Liver (tissue), 9 donors: ENCODE results near the gene GLI3. TPM values are rescaled to one million over a fixed set of nuclear protein-coding genes. Genes with fewer than 3 reads are reported as not detected.

Experiments
- DNase-seq: peaks from one replicate; pipeline ENCODE4 v3.0.0-alpha.2; 2017; ENCODE audit warnings: low spot score
- H3K27ac ChIP-seq, 2 donors: one replicate each; pipeline ENCODE4 v1.7.0; 2013; ENCODE audit warnings: inconsistent platforms in 2 of 2, low read length in 2 of 2, control low read depth in 1 of 2, low read depth in 1 of 2, mild to moderate bottlenecking in 1 of 2
- H3K27me3 ChIP-seq, 4 donors: one replicate each; pipeline versions ENCODE4 v1.6.1 to v1.7.0; 2013; ENCODE audit warnings: low read length in 3 of 4, inconsistent platforms in 1 of 4, mild to moderate bottlenecking in 1 of 4, moderate library complexity in 1 of 4; ENCODE audit not compliant: control insufficient read depth in 4 of 4, insufficient read depth in 4 of 4
- H3K36me3 ChIP-seq, 4 donors: one replicate each; pipeline versions ENCODE4 v1.6.1 to v1.7.0; 2013; ENCODE audit warnings: low read length in 3 of 4, mild to moderate bottlenecking in 3 of 4, low read depth in 1 of 4, moderate library complexity in 1 of 4; ENCODE audit not compliant: control insufficient read depth in 4 of 4, insufficient read depth in 3 of 4
- H3K4me1 ChIP-seq, 4 donors: one replicate each; pipeline versions ENCODE4 v1.6.1 to v1.7.0; 2013; ENCODE audit warnings: low read length in 3 of 4, mild to moderate bottlenecking in 3 of 4, moderate library complexity in 1 of 4; ENCODE audit not compliant: control insufficient read depth in 4 of 4, insufficient read depth in 4 of 4
- H3K4me3 ChIP-seq, 3 donors: one replicate each; pipeline versions ENCODE4 v1.6.1 to v1.7.0; 2013; ENCODE audit warnings: low read length in 3 of 3, control low read depth in 1 of 3, low read depth in 1 of 3, mild to moderate bottlenecking in 1 of 3
- H3K9ac ChIP-seq, 2 donors: one replicate each; pipeline ENCODE4 v1.7.0; 2013; ENCODE audit warnings: low read length in 2 of 2, mild to moderate bottlenecking in 2 of 2, moderate library complexity in 2 of 2, control low read depth in 1 of 2, low read depth in 1 of 2
- H3K9me3 ChIP-seq, 4 donors: one replicate each; pipeline versions ENCODE4 v1.6.1 to v1.7.0; 2013; ENCODE audit warnings: low read length in 3 of 4; ENCODE audit not compliant: control insufficient read depth in 4 of 4
- FOXA1 ChIP-seq: IDR thresholded peaks from 2 replicates; pipeline ENCODE4 v1.6.1; 2016; ENCODE audit warnings: antibody characterized with exemption
- FOXA2 ChIP-seq: IDR thresholded peaks from 2 replicates; pipeline ENCODE4 v1.6.1; 2016; ENCODE audit warnings: antibody characterized with exemption
- GABPA ChIP-seq, 2 donors: IDR thresholded peaks in 1 of 2; conservative IDR thresholded peaks in 1 of 2; 2 replicates each; pipeline ENCODE4 v1.6.1; 2016; ENCODE audit warnings: antibody characterized with exemption in 2 of 2, mild to moderate bottlenecking in 1 of 2, moderate library complexity in 1 of 2
- HNF4A ChIP-seq, 2 donors: conservative IDR thresholded peaks; 2 replicates each; pipeline ENCODE4 v1.6.1; 2016; ENCODE audit warnings: antibody characterized with exemption in 2 of 2, mild to moderate bottlenecking in 2 of 2
- JUND ChIP-seq, 2 donors: IDR thresholded peaks; 2 replicates each; pipeline ENCODE4 v1.6.1; 2016; ENCODE audit warnings: antibody characterized with exemption in 2 of 2
- NR2F2 ChIP-seq: IDR thresholded peaks from 2 replicates; pipeline ENCODE4 v1.6.1; 2016; ENCODE audit warnings: antibody characterized with exemption
- RAD21 ChIP-seq, 2 donors: IDR thresholded peaks; 2 replicates each; pipeline ENCODE4 v1.6.1; 2016; ENCODE audit warnings: antibody characterized with exemption in 2 of 2, mild to moderate bottlenecking in 2 of 2
- REST ChIP-seq: IDR thresholded peaks from 2 replicates; pipeline ENCODE4 v1.6.1; 2016; ENCODE audit warnings: antibody characterized with exemption, mild to moderate bottlenecking
- RXRA ChIP-seq, 2 donors: IDR thresholded peaks; 2 replicates each; pipeline ENCODE4 v1.6.1; 2017 to 2018; ENCODE audit warnings: antibody characterized with exemption in 2 of 2, mild to moderate bottlenecking in 1 of 2
- SP1 ChIP-seq: IDR thresholded peaks from 2 replicates; pipeline ENCODE4 v1.6.1; 2018; ENCODE audit warnings: antibody characterized with exemption, mild to moderate bottlenecking
- WGBS: extraction: QIAGEN DNeasy Blood & Tissue Kit; methylation state at CpG from one replicate; pipeline ENCODE4 v1.1.7; 2013; 5-methylcytosine and 5-hydroxymethylcytosine counted together
- polyA plus RNA-seq, 2 donors: library from polyadenylated mRNA; stranded (reverse) in 1 of 2; unstranded in 1 of 2; fragments of 200-250 nt in 1 of 2; fragments of >200 nt in 1 of 2; fragmentation: Nextera tagmentation in 1 of 2; extraction: Ambion mirVana in 1 of 2; gene quantifications; one replicate each; pipeline versions ENCODE4 v1.2.1 to v1.2.3, GENCODE V29; 2013 to 2015
- total RNA-seq, 2 donors: library from RNA; depleted of rRNA; stranded (reverse); fragments of >200 nt; gene quantifications; one replicate each; pipeline ENCODE4 v1.2.3, GENCODE V29; 2014
- TF ChIP-seq, protein P1 (sequence below): fragments of 150-350 bp; IDR thresholded peaks from 2 replicates; pipeline ENCODE4 v1.5.1; 2017; ENCODE audit warnings: improper control_type of control experiment, low read depth, low read length; ENCODE audit not compliant: missing input control
- donor health status: healthy.
- donor health status: healthy.
- donor health status: healthy.
- donor health status: healthy.
- donor health status: healthy.

Gene GLI3
- total and polyA plus RNA-seq, 4 donors: 0.09 to 0.42 (median 0.26) TPM

DNA sequence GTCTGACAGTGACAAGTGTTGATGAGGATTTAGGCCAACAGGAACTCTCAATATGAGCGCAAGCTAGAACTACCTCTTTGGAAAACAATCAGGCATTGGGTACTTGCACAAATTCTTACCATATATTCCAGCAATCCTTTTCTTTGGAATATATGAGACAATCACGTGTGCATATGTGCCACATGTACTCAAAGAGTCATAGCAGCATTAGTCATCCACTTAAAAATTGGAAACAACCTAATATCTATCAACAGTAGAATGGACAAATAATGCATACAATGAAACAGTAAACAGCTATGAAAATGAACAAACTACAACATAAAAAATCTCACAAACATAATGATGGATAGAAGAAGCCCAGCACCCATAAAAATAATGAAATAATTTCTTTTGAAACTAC, 179.7 kb downstream of the GLI3 start:
- H3K9ac ChIP-seq: no peak overlapping the region
- DNase-seq: no peak
- H3K4me1 ChIP-seq: no peaks in the 10 kb centered on the region
- H3K4me3 ChIP-seq: no peak overlapping the region
- H3K27ac ChIP-seq: no peak overlapping the region
- no peaks in the 10 kb centered on the region for H3K9me3 ChIP-seq
- 87% methylated on average over 2 of the region's 2 CpGs for WGBS
- H3K27me3 ChIP-seq: no peaks in the 10 kb centered on the region
- H3K36me3 ChIP-seq: no peaks in the 10 kb centered on the region
- TF ChIP-seq JUND (IDR thresholded peaks at IDR 0.05): no peak
- no peak for TF ChIP-seq REST
- TF ChIP-seq, protein P1, sequence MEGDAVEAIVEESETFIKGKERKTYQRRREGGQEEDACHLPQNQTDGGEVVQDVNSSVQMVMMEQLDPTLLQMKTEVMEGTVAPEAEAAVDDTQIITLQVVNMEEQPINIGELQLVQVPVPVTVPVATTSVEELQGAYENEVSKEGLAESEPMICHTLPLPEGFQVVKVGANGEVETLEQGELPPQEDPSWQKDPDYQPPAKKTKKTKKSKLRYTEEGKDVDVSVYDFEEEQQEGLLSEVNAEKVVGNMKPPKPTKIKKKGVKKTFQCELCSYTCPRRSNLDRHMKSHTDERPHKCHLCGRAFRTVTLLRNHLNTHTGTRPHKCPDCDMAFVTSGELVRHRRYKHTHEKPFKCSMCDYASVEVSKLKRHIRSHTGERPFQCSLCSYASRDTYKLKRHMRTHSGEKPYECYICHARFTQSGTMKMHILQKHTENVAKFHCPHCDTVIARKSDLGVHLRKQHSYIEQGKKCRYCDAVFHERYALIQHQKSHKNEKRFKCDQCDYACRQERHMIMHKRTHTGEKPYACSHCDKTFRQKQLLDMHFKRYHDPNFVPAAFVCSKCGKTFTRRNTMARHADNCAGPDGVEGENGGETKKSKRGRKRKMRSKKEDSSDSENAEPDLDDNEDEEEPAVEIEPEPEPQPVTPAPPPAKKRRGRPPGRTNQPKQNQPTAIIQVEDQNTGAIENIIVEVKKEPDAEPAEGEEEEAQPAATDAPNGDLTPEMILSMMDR: no peak
- no peak for TF ChIP-seq RXRA (IDR thresholded peaks at IDR 0.05)
- no peak for TF ChIP-seq HNF4A (conservative IDR thresholded peaks at IDR 0.05)
- no peak for TF ChIP-seq FOXA2
- no peak for TF ChIP-seq SP1

DNA sequence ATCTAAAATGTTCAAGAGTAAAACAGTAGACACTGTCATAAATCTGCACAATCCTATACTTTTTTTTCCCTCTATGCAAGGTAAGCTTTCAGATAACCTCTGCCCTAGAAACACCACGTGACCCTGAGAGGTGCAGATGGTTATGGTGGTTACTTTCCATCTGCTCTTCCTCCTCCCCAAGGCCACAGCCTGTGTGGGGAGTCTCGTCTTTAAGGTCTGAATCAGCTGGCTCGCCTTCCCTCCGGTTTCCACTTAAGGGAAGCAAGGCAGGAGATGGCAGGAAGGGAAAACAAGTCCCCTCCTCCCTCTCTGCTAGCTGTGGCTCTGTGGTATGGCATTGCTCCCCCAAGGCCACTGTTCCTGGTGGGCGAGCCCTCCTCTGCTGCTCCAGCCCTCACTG, 181.8 kb downstream of the GLI3 start:
- WGBS: 83% methylated on average over 5 of the region's 5 CpGs
- H3K9me3 ChIP-seq: no peaks in the 10 kb centered on the region
- H3K4me3 ChIP-seq: no peak overlapping the region
- TF ChIP-seq FOXA1: no peak
- TF ChIP-seq GABPA (IDR thresholded peaks at IDR 0.05 in 1 of 2, conservative IDR thresholded peaks at IDR 0.05 in 1 of 2): no peak
- no peaks in the 10 kb centered on the region for H3K27me3 ChIP-seq
- H3K9ac ChIP-seq: no peak overlapping the region
- DNase-seq: no peak
- H3K27ac ChIP-seq: no peak overlapping the region
- H3K4me1 ChIP-seq: no peaks in the 10 kb centered on the region
- no peaks in the 10 kb centered on the region for H3K36me3 ChIP-seq

GRCh38 chr7:42053834-42054233, 183.2 kb downstream of the GLI3 start:
- H3K27me3 ChIP-seq: no peaks in the 10 kb centered on the region
- H3K27ac ChIP-seq: no peak overlapping the region
- WGBS: 84% methylated on average over 2 of the region's 2 CpGs

More at GRCh38 chr7:42053834-42054233, 183.2 kb downstream of the GLI3 start:
- no peak overlapping the region for H3K4me3 ChIP-seq
- no peaks in the 10 kb centered on the region for H3K4me1 ChIP-seq
- TF ChIP-seq NR2F2 (no peak), RAD21 (IDR thresholded peaks at IDR 0.05) (no peak)
- TF ChIP-seq, protein P1: no peak
- no peak overlapping the region for H3K9ac ChIP-seq
- H3K36me3 ChIP-seq: no peaks in the 10 kb centered on the region
- H3K9me3 ChIP-seq: no peaks in the 10 kb centered on the region
- DNase-seq: no peak
